DMS53 treated with DMSO at 0.1 percent for 48 hours (cell line): ENCODE measurements around the gene TBX19.
A peak's percentile ranks its signal among the peaks of the same experiment; 100 is the strongest.

Experiments
- DNase-seq: peaks from one replicate; lab custom pipeline; 2025; ENCODE audit not compliant: unreplicated experiment; lab: John Stamatoyannopoulos, UW

Gene TBX19

DNA sequence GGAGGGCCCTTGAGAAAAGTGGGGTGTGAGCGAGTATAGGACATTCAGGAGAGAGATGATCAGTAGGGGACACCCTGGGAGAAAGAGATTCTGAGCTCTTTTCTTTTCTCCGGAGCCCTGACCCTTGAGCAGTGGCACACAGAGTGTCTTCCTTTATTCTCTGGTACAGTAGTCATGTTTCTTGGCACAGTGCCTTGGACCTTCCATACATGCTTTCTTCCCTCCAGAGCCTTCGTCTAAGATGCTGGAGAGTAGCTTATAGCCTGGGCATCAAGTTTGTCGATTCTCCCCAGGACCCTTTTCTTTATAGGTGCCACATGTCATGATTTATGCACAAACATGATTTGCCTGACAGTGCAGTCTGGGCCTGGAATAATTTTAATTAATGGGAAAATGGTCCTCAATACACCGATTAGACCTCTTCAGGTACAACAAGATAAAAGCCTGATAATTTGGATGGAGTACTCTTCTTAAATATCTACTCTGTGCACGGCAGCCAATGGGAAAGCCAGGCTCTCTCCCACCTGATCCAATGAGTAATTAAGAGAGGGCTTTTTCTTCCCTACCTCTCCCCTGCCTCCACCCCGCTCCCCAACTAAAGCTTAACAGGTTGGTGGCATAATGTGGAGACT is at the start of gene TBX19:
Gene TBX19, plus strand, starts transcription at position 582 of the 632 bp plus-strand sequence. CDS start 214 bp downstream, outside the sequence.
- DNase-seq, result no peak

DNA sequence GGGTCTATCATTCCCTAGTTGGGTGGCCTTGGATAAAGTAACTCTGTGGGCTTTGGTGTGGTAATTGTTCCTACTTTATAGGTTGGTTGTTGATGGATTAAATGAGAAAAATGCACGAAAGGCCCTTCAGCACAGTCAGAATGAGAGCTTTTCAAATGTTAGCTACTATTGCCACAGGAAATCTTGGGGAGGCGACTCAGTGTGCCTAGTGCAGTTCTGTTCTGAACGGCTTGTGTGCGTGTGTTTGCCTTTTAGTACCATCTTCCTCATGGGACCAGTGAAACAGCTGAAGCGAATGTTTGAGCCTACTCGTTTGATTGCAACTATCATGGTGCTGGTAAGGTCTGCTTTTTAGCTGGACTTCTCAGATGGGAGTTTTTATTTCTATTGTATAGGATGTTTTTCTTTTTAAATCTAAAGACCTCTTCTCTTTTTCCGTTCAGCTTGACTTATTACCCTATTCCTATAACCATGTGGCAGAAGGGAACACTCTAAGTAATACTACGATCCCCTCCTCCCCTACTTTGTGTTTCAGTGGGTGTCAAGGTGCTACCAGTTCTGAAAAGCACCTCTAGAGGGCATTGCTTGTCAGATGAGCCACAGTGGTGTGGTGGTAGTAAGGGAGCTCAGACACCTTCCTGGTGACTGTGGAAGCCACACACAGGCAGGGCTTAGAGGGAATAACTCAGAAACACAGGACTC is 45.7 kb upstream of the TBX19 start:
- DNase-seq, result peak; percentile 26

DNA sequence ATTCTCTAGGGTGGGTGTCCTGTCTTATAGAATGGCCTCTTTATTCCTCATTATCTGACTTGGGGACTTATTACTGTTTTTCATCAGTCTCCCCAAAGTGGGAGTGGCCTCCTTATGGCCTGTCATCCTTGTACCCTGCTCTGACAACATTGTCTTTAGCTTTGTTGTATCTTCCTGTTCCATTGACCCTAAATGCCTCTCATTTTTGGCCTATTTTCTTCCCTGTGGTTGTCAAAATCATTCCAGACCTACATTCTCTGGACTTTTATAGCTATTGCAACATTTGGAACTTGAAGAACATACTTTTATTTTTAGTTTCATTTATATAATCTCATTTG is 45.2 kb upstream of the TBX19 start:
- DNase-seq, result no peak

DNA sequence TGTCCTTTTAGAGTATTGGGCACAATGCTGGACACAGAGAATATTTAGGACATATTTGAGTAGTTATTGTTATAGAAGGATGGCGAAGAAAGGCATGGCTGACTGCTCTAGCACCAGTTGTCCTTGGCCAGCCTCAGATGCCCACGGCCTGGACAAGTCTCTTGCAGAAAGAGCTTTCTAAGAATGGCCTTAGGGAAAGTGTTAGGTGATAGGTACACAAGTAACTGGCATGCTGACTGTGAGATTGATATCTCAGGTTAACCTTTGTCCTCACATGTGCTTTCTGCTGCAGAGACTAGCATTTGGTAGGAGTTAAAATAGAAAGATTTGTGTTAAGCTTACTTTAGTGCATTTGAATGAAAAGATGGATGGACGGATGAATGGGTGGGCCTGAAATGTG is 44.7 kb upstream of the TBX19 start:
- no peak for DNase-seq

DNA sequence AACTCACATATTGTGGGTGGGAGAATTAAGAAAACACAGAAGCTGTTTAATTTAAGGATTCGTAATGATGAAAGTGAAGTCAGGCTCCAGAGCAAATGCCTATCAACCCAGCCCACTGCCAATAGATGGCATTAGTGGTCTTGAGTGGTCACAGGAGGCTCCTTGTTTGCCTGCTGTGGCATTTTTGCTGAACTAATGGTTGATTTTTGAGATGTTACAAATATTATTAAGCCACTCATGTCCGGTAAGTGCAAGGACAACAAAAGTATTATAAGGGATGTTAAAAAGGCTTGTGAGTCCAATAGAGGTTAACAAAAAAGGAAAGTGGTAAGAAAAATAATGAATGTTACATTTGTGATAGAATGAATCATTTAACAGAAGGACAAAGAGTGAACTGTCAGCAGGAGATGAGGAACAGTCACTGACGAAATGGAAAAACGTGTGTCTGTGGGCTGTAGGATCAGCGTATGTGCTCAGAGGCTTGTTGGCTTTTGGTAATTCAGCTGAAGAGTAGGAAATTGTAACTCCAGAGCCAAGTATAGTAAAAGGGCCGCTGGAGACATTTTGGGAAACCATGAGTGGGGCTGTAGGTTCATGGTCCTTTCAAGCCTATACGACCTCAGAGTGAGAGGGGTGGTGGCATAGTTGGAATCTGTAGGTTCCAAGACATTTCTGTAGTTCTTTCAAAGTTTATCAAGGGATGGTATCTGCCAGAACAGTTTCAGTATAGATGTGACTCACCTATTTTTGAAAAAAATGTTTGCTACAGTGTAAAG is 43.7 kb upstream of the TBX19 start:
- DNase-seq, result no peak

DNA sequence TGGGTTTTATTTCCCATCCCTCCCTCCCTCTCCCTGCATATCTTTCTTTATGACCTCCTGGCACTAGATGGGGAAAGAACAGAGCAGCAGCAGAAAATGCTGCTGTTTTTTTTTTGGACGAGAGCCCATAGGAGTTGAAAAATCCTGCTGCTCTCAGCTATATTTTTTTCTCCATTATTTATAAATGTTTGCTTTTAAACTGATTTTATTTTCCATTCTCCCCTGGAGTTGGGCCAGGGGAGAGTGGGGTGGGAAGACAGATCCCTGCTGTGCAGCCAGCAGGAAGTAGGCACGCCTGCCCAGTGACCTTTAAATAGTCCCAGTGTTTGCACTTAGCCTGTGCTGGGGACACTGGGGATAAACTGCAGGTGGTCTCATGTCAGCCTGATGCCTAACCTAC is 37.5 kb upstream of the TBX19 start:
- no peak for DNase-seq

DNA sequence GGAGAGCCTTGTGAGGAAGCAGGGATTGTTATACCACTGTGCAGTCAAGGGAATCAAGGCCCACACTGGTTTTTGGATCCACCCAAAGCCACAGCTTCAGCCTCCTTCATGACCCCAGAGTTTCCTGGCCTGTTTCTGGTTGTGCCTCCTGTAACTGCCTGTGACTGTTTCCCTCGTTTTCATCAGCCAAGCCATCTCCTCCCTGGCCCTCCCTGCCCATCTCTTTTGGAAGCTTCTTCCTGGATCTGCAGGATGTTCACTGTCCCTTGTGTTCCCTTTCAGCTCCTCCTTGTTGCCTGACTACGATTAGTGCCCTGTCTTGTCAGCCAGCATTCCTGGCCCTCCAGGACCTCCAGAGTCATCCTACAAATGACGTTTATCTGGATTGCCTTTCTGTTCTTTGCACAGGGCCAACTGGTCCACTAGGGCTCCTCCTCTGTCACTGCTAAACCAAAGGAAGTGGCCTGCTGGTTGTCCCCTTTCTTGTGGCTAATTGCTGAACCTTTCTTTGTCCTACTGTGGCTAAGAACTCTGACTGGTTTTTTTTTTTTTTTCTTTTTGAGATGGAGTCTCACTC is 37.0 kb upstream of the TBX19 start:
- DNase-seq, result no peak

DNA sequence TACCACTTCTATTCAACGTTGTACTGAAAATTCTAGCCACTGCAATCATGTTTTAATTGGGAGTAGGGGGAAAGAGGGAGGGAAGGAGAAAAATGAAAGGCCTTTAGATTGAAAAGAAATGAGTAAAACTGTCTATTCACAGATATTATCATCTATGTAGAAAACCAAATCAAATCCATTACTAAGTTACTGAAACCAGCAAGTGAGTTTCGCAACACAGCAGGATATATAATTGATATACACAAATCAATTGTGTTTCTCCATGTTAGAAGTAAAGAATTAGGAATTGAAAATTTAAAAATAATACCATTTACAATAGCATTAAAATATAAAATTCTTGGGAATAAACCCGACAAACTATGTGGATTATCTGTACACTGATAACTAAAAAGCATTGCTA is 35.6 kb upstream of the TBX19 start:
- no peak for DNase-seq

DNA sequence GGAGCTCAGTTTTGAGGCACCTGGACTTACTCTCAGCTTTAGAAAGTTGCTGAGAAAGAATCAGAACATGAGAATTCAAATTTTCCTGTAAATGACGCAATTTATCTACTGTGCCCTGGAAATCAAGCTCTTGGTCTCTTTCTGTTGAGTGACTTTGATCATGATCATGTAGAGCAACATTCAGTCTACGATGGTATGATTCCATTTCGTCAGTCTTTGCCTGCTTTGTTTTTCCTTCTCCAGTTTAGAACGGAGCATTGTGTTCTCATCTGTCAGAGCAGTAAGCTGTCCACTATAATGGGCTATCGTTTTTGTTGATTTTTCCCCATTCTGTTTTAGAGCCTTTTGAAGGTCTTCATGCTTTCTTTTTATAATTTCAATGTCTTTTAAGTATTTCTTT is 34.2 kb upstream of the TBX19 start:
- no peak for DNase-seq

DNA sequence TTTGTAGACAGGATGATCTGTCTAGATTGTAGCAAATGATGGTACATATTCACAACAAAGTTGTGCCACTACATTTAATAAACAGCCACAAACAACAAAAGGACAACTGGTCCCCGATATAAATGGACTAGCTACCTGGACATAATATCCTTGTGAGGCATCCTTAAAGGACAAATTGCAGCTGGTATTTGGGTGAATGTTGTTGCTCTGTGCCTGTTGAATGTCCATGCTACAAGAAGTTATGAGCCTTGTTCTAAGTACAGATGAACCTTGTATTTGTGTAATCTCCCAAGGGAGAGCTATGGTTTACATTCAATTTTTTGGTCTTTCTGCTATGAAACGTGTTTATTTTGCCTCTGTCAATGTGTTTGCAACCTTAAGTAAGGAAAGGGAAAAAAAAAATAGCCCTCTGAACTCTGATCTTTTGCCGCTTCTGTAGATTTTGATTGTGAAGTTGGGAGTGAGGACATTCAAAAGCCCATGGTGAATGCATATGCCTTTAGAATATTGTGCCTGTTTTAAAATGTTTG is 28.4 kb upstream of the TBX19 start:
- DNase-seq, result no peak

DNA sequence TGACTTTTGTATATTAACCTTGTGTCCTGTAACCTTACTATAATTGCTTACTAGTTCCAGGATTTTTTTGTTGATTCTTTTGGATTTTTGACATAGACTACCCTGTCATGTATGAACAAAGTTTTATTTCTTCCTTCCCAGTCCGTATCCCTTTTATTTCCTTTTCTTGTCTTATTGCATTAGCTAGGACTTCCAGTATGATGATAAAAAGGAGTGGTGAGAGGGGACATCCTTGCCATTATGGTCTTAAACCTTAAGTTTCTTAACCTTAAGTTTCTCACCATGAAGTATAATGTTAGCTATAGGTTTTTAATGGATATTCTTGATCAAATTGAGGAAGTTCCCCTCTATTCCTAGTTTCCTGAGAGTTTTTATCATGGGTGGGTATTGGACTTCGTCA is 24.5 kb upstream of the TBX19 start:
- no peak for DNase-seq

DNA sequence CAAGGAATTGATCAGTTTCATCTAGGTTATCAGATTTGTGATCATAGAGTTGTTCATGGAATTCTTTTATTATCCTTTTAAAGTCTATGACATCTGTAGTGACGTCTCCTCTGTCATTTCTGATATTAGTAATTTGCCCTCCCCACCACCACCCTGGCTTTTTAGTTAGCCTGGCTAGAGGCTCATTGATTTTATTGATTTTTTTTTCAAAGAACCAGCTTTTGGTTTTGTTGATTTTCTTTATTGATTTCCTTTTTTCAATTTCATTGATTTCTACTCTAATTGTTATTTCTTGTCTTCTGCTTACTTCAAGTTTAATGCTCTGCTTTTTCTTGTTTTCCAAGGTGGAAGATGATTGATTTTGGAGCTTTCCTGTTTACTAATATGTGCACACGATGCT is 23.3 kb upstream of the TBX19 start:
- DNase-seq, result no peak

DNA sequence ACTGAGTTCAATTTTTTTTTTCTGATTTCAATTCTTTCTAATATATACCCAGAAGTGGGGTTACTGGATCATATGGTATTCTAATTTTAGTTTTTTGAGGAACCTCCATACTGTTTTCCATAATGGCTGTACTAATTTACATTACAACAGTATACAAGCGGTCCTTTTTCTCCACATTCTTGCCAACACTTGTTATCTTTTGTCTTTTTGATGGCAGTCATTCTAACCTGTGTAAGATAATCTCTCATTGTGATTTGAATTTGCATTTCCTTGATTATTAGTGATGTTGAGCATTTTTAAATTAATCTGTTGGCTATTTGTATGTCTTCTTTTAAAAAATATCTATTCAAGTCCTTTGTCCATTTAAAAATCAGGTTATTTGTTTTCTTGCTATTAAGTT is 21.1 kb upstream of the TBX19 start:
- DNase-seq, result no peak

DNA sequence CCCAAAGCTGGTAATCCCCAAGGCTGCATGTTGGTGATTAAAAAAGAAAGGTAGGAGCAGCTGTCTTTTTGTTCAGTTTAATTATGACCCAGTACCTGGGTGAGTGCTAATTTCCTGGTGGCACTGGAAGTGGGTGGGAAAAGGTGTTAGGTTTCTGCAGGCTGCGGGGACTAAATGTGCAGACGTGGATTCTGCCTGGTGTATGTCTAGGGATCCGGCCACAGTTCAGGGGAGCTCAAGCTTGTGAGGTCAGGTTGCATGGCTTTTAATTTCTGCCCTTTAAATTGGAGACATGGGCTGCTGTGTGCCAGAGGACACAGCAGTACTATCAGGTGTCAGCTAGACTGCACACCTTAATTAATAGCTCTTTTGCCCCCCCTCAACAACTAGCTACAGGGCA is 20.3 kb upstream of the TBX19 start:
- DNase-seq, result no peak

DNA sequence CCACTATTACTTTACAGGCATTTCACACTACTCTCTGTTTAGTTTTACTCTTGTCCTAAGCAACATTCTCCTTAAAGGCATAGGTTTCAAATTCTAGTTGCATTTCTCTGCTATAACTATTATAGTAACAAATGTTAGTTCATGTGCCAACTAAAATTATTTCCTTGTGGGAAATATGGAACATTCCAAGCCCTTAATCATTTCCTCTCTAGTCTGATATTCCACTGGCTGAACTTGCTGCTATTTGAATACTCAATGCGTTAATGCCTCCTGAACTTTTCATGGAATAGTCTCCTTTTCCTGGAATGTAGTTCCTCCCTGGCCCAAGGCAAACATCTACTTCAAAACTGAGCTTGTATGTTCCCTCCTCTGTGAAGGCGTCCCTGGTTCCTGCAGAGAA is 19.3 kb upstream of the TBX19 start:
- no peak for DNase-seq

DNA sequence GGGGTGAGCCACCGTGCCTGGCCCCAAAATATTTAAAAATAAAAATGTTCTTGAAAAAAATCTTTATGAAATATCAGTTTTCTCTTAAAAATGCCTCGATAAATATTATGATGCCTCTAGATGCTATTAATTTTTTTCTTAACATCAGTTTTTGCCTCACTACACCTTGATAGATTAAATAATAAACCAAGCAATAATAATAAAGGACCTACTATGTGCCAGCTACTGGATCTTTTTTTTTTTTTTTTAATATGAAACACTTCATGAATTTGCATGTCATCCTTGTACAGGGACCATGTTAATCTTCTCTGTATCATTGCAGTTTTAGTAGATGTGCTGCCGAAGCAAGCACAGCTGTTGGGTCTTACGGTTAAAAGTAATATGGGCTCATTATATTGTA is 17.5 kb upstream of the TBX19 start:
- no peak for DNase-seq

DNA sequence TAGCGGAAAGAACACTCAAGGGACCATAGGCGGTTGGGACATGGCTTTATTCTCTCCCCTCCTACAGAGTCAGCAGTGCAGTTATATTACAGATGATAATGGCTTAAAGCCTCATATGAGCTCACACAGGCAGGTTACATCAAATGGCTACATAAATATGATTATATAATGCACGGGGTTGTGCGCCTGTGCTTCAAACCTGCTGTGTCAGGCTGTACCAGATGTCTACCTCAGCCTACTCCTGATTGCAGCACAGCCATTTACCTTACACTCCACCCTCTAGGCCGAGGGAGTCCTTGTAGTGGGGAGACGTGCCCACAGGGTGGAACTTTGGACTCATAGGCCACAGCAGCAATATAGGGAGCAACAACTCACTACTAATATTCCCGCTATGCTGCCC is 16.4 kb upstream of the TBX19 start:
- no peak for DNase-seq

DNA sequence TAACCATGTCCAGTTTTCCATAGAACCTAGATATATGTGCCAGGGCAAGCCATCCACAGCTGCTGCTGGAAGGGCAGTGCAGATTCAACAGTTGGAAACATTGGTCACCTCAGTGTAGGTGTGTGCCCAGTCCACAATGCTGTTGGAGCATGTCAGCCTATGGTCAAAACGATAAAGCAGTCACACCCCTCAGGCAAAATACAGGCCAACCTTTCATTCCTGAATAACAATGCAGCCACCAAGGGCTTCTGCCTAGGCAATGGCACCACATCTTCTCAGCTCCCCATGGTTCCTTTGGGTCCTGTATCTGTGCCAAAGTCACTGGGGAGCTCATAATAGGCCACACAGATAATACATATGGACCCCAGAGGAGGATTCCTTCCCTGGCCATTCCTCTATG is 15.1 kb upstream of the TBX19 start:
- DNase-seq, result no peak

DNA sequence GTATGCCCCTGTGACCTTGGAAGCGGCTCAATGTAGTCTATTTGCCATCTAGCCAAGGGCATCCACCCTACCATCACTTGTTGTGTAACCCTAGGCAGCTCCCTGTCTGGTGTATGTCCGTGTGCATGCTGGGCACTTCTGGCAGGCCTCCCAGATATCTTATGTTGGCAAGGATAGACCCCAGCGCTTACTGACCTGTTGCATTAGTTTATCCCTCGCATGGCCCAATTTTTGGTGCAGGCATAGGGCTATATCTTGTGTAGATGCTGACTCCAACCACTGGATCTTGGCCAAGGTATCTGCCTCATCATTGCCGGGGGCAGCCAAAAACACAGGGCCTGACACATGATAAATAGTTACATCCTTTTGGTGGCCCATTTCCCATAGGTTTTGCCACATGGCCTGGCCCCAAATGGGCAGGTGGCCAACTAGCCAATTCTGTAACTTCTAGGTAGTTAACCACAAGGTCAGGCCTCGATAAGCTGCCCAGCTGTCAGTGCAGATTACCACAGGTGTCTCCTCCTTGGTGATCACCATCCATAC is 14.0 kb upstream of the TBX19 start:
- DNase-seq, result no peak

DNA sequence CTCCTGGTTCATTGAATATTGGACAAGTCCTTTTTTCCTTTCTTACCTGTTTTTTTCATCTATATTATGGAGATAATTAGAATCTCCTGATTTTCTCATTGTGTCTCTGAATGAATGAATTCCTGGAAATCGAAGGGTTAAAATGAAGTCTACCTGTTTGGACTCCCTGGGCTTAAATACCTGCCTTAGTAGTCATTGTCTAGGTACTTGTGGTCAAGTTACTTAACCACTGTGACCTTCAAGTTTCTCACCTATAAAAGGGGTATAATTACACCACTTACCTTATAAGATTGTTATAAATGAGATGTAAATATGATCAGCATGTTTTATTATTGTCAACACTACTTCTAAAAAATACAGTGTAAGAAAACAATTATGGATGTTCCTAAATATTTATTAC is 9.0 kb upstream of the TBX19 start:
- no peak for DNase-seq

DNA sequence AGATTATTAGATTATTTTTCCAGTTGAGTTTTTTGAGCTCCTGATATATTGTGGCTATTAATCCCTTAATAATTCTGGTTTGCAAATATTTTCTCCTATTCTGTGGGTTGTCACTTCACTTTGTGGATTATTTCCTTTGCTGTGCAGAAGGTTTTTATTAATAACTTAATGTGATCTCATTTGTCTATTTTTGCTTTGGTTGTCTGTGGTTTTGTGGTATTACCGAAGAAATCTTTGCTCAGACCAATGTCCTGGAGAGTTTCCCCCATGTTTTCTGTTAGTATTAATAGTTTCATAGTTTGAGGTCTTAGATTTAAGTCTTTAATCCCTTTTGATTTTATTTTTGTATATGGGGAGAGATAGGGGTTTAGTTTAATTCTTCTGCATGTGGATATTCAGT is 7.1 kb upstream of the TBX19 start:
- no peak for DNase-seq

DNA sequence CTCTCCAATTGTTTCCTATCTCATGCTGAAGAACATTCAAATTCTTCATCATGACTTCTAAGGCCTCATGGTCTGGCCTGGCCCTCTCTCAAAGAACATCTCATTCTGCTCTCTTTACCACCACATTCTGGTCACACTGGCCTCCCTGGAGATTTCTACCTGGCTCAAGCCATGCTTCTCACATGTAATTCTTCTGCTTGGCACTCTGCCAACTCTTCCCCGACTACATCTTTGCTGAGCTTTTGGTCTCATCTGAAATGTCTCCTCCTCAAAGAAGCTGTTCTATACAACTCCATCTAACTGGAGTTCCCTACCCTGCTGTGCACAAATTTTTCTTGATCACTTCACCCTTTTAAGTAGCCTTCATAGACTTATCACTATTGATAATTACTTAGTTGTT is 1.4 kb upstream of the TBX19 start:
- DNase-seq, result no peak
